DOHH2 (cell line): ENCODE data around the gene SQSTM1.

Experiments
- H3F3A ChIP-seq: fragments of 200-600 bp; sonication (generic), shearing (Covaris generic); 2 replicates; pipeline ENCODE4 v1.6.0; 2016; ENCODE audit warnings: antibody characterized with exemption, mild to moderate bottlenecking; ENCODE audit not compliant: control insufficient read depth, insufficient read depth
- H3K27ac ChIP-seq: fragments of 200-600 bp; sonication (generic); 2 replicates; pipeline ENCODE4 v1.5.1; 2014; ENCODE audit warnings: low read depth, mild to moderate bottlenecking, low read length, moderate library complexity
- H3K27me3 ChIP-seq: fragments of 200-600 bp; sonication (generic); 2 replicates; pipeline ENCODE4 v1.6.1; 2014; ENCODE audit warnings: mild to moderate bottlenecking, low read length, mixed read lengths; ENCODE audit not compliant: control insufficient read depth
- H3K36me3 ChIP-seq: fragments of 200-600 bp; sonication (generic); 2 replicates; pipeline ENCODE4 v1.6.1; 2014; ENCODE audit warnings: mild to moderate bottlenecking, low read length, moderate library complexity, mixed read lengths; ENCODE audit not compliant: control insufficient read depth
- H3K4me1 ChIP-seq: fragments of 200-600 bp; sonication (generic); 2 replicates; pipeline ENCODE4 v1.6.1; 2014; ENCODE audit warnings: mild to moderate bottlenecking, low read length, mixed read lengths; ENCODE audit not compliant: control insufficient read depth
- H3K4me2 ChIP-seq: fragments of 200-600 bp; sonication (generic); 2 replicates; pipeline ENCODE4 v1.6.0; 2014; ENCODE audit warnings: mild to moderate bottlenecking, low read length, moderate library complexity
- H3K4me3 ChIP-seq: fragments of 200-600 bp; sonication (generic); 2 replicates; pipeline ENCODE4 v1.5.1; 2014; ENCODE audit warnings: mild to moderate bottlenecking, low read length, mixed read lengths
- H3K79me2 ChIP-seq: fragments of 200-600 bp; sonication (generic); 2 replicates; pipeline ENCODE4 v1.6.1; 2014; ENCODE audit warnings: mild to moderate bottlenecking, low read length, mixed read lengths; ENCODE audit not compliant: control insufficient read depth
- H3K9me2 ChIP-seq: fragments of 200-600 bp; sonication (generic); replicated peaks from 2 replicates; pipeline ENCODE4 v1.6.1; 2014; ENCODE audit warnings: mild to moderate bottlenecking, low read length, mixed read lengths; ENCODE audit not compliant: control insufficient read depth
- H3K9me3 ChIP-seq: fragments of 200-600 bp; sonication (generic); 2 replicates; pipeline ENCODE4 v1.6.1; 2014; ENCODE audit warnings: antibody characterized with exemption, low read length, mixed read lengths; ENCODE audit not compliant: control insufficient read depth, insufficient read depth
- H4K20me1 ChIP-seq: fragments of 200-600 bp; sonication (generic); 2 replicates; pipeline ENCODE4 v1.6.0; 2014; ENCODE audit warnings: low read depth, mild to moderate bottlenecking, antibody characterized with exemption, low read length, moderate library complexity; ENCODE audit not compliant: control insufficient read depth, insufficient read depth
- EZH2phosphoT487 ChIP-seq: fragments of 200-600 bp; sonication (generic); IDR thresholded peaks from 2 replicates; pipeline ENCODE4 v1.6.1; 2017; ENCODE audit warnings: borderline replicate concordance, mild to moderate bottlenecking, antibody characterized with exemption, low read length, moderate library complexity, mixed read lengths
- TF ChIP-seq, protein P1 (sequence below): fragments of 200-600 bp; sonication (generic); IDR thresholded peaks from one replicate; pipeline ENCODE4 v1.5.1; 2014; ENCODE audit warnings: antibody characterized with exemption, mild to moderate bottlenecking, low read depth, low read length; ENCODE audit not compliant: poor library complexity, severe bottlenecking

The SQSTM1 gene

DNA sequence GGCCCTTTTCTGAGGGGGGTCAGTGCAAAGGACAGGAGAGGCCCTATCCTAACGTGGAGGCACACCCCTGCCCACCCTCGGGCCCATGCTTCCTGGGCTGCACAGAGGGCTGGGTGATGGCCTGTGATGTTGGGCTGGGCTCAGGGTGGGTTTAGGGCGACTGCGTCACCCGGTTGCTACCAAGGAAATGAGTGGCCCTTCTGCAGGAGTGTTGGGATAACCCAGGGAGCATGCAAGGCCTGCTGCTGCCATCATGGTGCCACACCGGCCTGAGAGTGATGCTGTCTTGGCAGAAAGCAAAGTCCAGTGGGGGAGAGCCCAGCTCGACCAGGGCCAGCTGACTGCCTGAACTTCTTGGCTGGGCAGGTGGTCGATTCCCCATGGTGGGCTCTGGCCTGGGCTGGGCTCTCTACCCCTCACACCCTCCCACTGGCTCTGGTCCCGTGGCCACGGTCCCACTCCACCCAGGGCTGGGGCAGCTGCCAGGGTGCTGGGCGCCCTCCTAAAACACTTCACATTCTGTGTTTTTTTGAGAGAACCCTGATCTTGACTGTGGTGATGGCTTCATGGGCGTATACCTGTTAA is 59.5 kb downstream of the SQSTM1 start:
- no peaks in the 10 kb centered on the region for H4K20me1 ChIP-seq
- H3K4me2 ChIP-seq = no peak overlapping the region
- TF ChIP-seq EZH2phosphoT487 = no peak
- TF ChIP-seq, protein P1, sequence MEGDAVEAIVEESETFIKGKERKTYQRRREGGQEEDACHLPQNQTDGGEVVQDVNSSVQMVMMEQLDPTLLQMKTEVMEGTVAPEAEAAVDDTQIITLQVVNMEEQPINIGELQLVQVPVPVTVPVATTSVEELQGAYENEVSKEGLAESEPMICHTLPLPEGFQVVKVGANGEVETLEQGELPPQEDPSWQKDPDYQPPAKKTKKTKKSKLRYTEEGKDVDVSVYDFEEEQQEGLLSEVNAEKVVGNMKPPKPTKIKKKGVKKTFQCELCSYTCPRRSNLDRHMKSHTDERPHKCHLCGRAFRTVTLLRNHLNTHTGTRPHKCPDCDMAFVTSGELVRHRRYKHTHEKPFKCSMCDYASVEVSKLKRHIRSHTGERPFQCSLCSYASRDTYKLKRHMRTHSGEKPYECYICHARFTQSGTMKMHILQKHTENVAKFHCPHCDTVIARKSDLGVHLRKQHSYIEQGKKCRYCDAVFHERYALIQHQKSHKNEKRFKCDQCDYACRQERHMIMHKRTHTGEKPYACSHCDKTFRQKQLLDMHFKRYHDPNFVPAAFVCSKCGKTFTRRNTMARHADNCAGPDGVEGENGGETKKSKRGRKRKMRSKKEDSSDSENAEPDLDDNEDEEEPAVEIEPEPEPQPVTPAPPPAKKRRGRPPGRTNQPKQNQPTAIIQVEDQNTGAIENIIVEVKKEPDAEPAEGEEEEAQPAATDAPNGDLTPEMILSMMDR = no peak
- no peak overlapping the region for H3K27ac ChIP-seq
- no peaks in the 10 kb centered on the region for H3K79me2 ChIP-seq
- no peaks in the 10 kb centered on the region for H3K27me3 ChIP-seq
- H3K9me3 ChIP-seq = peaks cover 19% of the 10 kb centered on the region
- H3K36me3 ChIP-seq = peaks cover 56% of the 10 kb centered on the region
- no peaks in the 10 kb centered on the region for H3K4me1 ChIP-seq
- H3K9me2 ChIP-seq = no peaks in the 10 kb centered on the region
- H3K4me3 ChIP-seq = no peak overlapping the region
- no peaks in the 10 kb centered on the region for H3F3A ChIP-seq

DNA sequence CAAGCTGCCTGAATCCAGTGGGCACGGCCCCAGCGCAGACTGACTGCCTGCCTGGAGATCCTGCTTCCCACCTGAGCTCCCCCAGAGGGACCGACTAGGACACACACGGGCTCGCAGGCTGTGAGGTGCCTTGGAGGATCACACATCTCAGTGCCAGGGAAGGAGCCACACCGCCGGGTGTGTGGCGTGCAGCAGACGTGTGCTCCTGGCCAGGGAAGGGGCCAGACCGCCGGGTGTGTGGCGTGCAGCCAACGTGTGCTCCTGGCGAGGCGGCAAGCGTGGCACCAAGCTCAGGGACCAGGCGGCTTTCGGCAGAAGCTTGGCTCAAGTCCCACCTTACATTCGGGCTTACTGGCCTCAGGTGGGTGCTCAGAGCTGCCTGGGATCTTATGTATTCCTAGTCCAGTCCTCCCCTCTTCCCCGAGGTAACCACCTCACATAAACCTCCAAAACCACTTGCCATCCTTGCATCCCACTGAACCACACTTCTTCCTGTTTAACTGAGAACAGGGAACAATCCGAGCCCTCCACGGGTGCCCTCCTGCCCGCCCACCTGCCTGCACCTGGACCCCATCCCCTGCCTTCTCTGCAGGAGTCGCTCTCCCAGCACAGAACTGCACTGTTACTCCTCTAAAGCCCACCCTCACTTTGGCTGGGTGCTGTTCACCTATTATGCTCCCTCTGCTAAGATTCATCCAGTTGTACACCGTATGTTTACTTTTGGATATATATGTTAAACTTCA is 60.3 kb downstream of the SQSTM1 start:
- Histone ChIP-seq H3K9me2 (no peaks in the 10 kb centered on the region), H3K27ac (no peak overlapping the region), H3K79me2 (no peaks in the 10 kb centered on the region), H3K4me2 (no peak overlapping the region), H3K4me1 (no peaks in the 10 kb centered on the region), H3F3A (no peaks in the 10 kb centered on the region), H3K4me3 (no peak overlapping the region), H3K9me3 (peaks cover 19% of the 10 kb centered on the region), H3K36me3 (peaks cover 59% of the 10 kb centered on the region), H3K27me3 (no peaks in the 10 kb centered on the region), H4K20me1 (no peaks in the 10 kb centered on the region)
- TF ChIP-seq, protein P1 = no peak
- no peak for TF ChIP-seq EZH2phosphoT487

DNA sequence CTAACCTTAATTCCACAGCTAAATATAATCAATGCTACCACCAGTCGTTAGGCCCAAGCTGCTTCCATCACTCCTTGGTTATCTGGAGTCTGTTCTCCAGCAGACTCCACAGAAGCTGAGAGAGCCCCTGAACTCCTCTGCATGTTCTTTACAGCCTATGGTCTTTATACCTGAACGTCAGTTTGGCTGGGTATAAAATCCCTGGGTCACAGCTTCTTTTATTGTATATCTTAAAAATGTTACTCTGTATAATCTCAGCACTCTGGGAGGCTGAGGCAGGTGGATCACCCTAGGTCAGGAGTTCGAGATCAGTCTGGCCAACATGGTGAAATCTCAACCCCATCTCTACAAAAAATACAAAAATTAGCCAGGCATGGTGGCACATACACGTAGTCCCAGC is 61.6 kb downstream of the SQSTM1 start:
- H3K36me3 ChIP-seq = peaks cover 68% of the 10 kb centered on the region
- H3K79me2 ChIP-seq = no peaks in the 10 kb centered on the region
- H3K4me3 ChIP-seq = no peak overlapping the region
- no peaks in the 10 kb centered on the region for H4K20me1 ChIP-seq
- no peak for TF ChIP-seq EZH2phosphoT487
- TF ChIP-seq, protein P1 = no peak
- H3K27me3 ChIP-seq = no peaks in the 10 kb centered on the region
- H3F3A ChIP-seq = no peaks in the 10 kb centered on the region
- no peaks in the 10 kb centered on the region for H3K4me1 ChIP-seq
- H3K9me3 ChIP-seq = peaks cover 19% of the 10 kb centered on the region
- no peak overlapping the region for H3K4me2 ChIP-seq
- H3K27ac ChIP-seq = no peak overlapping the region
- no peaks in the 10 kb centered on the region for H3K9me2 ChIP-seq
